GM23338 (cell line): ENCODE measurements around the gene TCERG1L. TPM values are rescaled to one million over a fixed set of nuclear protein-coding genes. Genes with fewer than 3 reads are reported as not detected.

Experiments used
- ATAC-seq: fragments of 200-7000 bp; cut with Tn5 transposase; 3 replicates; pipeline ENCODE4 v1.9.1; 2020
- DNase-seq: peaks from one replicate; pipeline ENCODE4 v3.0.0-alpha.2; 2015; ENCODE audit warnings: low spot score
- H2AFZ ChIP-seq: fragments of 200-600 bp; sonication (generic); 2 replicates; pipeline ENCODE4 v1.8.0; 2016; ENCODE audit warnings: antibody characterized with exemption, mild to moderate bottlenecking, moderate library complexity
- H3F3A ChIP-seq: fragments of 200-600 bp; sonication (generic); replicated peaks from 2 replicates; pipeline ENCODE4 v1.8.0; 2017; ENCODE audit warnings: antibody characterized with exemption, mixed run types, low read depth
- H3K27ac ChIP-seq: fragments of 200-600 bp; sonication (generic); 2 replicates; pipeline ENCODE4 v1.6.1; 2016; ENCODE audit warnings: low read depth
- H3K27me3 ChIP-seq: fragments of 200-600 bp; sonication (generic); 2 replicates; pipeline ENCODE4 v1.8.0; 2016; ENCODE audit warnings: mild to moderate bottlenecking, mixed run types, moderate library complexity; ENCODE audit not compliant: insufficient read depth
- H3K36me3 ChIP-seq: fragments of 200-600 bp; sonication (generic); 2 replicates; pipeline ENCODE4 v1.8.0; 2016; ENCODE audit warnings: mild to moderate bottlenecking; ENCODE audit not compliant: insufficient read depth
- H3K4me1 ChIP-seq: fragments of 200-600 bp; sonication (generic); 2 replicates; pipeline ENCODE4 v1.8.0; 2016; ENCODE audit warnings: mild to moderate bottlenecking, moderate library complexity; ENCODE audit not compliant: insufficient read depth
- H3K4me2 ChIP-seq: fragments of 200-600 bp; sonication (generic); 2 replicates; pipeline ENCODE4 v1.7.1; 2017; ENCODE audit warnings: mixed run types
- H3K4me3 ChIP-seq: fragments of 200-600 bp; sonication (generic); 2 replicates; pipeline ENCODE4 v1.6.1; 2016; ENCODE audit warnings: mixed run types
- H3K79me2 ChIP-seq: fragments of 200-600 bp; sonication (generic); replicated peaks from 2 replicates; pipeline ENCODE4 v1.8.0; 2017; ENCODE audit warnings: mild to moderate bottlenecking; ENCODE audit not compliant: insufficient read depth
- H3K9me2 ChIP-seq: fragments of 200-600 bp; sonication (generic); 2 replicates; pipeline ENCODE4 v1.8.0; 2017; ENCODE audit not compliant: insufficient read depth
- H4K20me1 ChIP-seq: fragments of 200-600 bp; sonication (generic); replicated peaks from 2 replicates; pipeline ENCODE4 v1.8.0; 2017; ENCODE audit warnings: mild to moderate bottlenecking; ENCODE audit not compliant: insufficient read depth
- H3K27ac Mint-ChIP-seq: 2 replicates; pipeline ENCODE4 v1.8.0; 2020; ENCODE audit warnings: inconsistent platforms, mild to moderate bottlenecking, moderate library complexity, mixed read lengths
- H3K27me3 Mint-ChIP-seq: 3 replicates; pipeline ENCODE4 v1.8.0; 2022; ENCODE audit warnings: low read depth, mild to moderate bottlenecking, moderate library complexity, mixed read lengths, inconsistent platforms; ENCODE audit not compliant: insufficient read depth, poor library complexity
- H3K36me3 Mint-ChIP-seq: 3 replicates; pipeline ENCODE4 v1.8.0; 2021; ENCODE audit warnings: low read depth, mild to moderate bottlenecking, inconsistent platforms, moderate library complexity, mixed read lengths
- H3K4me1 Mint-ChIP-seq: 3 replicates; pipeline ENCODE4 v1.8.0; 2020; ENCODE audit warnings: mild to moderate bottlenecking, inconsistent platforms, mixed read lengths
- H3K4me3 Mint-ChIP-seq: 3 replicates; pipeline ENCODE4 v1.8.0; 2021; ENCODE audit warnings: moderate library complexity, mild to moderate bottlenecking, inconsistent platforms, mixed read lengths
- H3K9me3 Mint-ChIP-seq: 3 replicates; pipeline ENCODE4 v1.8.0; 2020; ENCODE audit warnings: moderate library complexity, mild to moderate bottlenecking, inconsistent platforms, mixed read lengths
- CREB1 ChIP-seq: fragments of 250-450 bp; sonication (Bioruptor Pico); IDR thresholded peaks from 2 replicates; pipeline ENCODE4 v1.5.0; 2020; ENCODE audit warnings: low read depth, mild to moderate bottlenecking, moderate library complexity
- CTCF ChIP-seq, 2 experiments: fragments of 200-600 bp in 1 of 2; sonication (generic) in 1 of 2; conservative IDR thresholded peaks; 2 replicates each; pipeline versions ENCODE4 v1.5.1 to v1.6.1; 2016 to 2017; ENCODE audit warnings: antibody characterized with exemption in 2 of 2, low read depth in 2 of 2, mild to moderate bottlenecking in 2 of 2, moderate library complexity in 1 of 2
- ETS1 ChIP-seq: IDR thresholded peaks from 2 replicates; pipeline ENCODE4 v1.6.1; 2016; ENCODE audit warnings: antibody characterized with exemption
- EZH2 ChIP-seq: fragments of 200-600 bp; sonication (generic); IDR thresholded peaks from one replicate; pipeline ENCODE4 v1.8.0; 2017; ENCODE audit warnings: antibody characterized with exemption, mild to moderate bottlenecking, low read depth; ENCODE audit not compliant: unreplicated experiment
- JUNB ChIP-seq: IDR thresholded peaks from one replicate; pipeline ENCODE4 v1.6.1; 2016; ENCODE audit warnings: antibody characterized with exemption; ENCODE audit not compliant: unreplicated experiment
- POLR2AphosphoS5 ChIP-seq: IDR thresholded peaks from 2 replicates; pipeline ENCODE4 v1.6.1; 2016; ENCODE audit warnings: antibody characterized with exemption, low read depth
- REST ChIP-seq: IDR thresholded peaks from one replicate; pipeline ENCODE4 v1.6.1; 2018; ENCODE audit warnings: antibody characterized with exemption; ENCODE audit not compliant: unreplicated experiment
- STAT1 ChIP-seq: IDR thresholded peaks from one replicate; pipeline ENCODE4 v1.6.1; 2016; ENCODE audit warnings: antibody characterized with exemption; ENCODE audit not compliant: unreplicated experiment
- ZNF114 ChIP-seq: fragments of 250-450 bp; sonication (Bioruptor Pico); IDR thresholded peaks from 2 replicates; pipeline ENCODE4 v1.5.0; 2020; ENCODE audit warnings: mild to moderate bottlenecking, moderate library complexity
- ZNF462 ChIP-seq: fragments of 250-450 bp; sonication (Bioruptor Pico); IDR thresholded peaks from 2 replicates; pipeline ENCODE4 v1.5.0; 2020; ENCODE audit warnings: mild to moderate bottlenecking, moderate library complexity
- polyA plus RNA-seq: library from polyadenylated mRNA; unstranded; fragments of >200 nt; fragmentation: Nextera tagmentation; extraction: Ambion mirVana; gene quantifications from 2 replicates; pipeline ENCODE4 v1.2.1, GENCODE V29; 2016
- total RNA-seq: library from RNA; depleted of rRNA; stranded (reverse); fragments of >200 nt; shearing (Covaris generic); gene quantifications from 2 replicates; pipeline ENCODE4 v1.2.3, GENCODE V29; 2014

TCERG1L gene
- total and polyA plus RNA-seq, 2 experiments from 2014 or later = 3.9 to 5.5 TPM

GRCh38 chr10:131259535-131259934 lies 52.0 kb downstream of the TCERG1L start (continued):
- TF ChIP-seq ZNF462 (no peak), JUNB (no peak), POLR2AphosphoS5 (no peak), CREB1 (CRISPR knock-in tag) (no peak), ZNF114 (CRISPR knock-in tag) (no peak), CTCF (conservative IDR thresholded peaks at IDR 0.05; ENCODE audit: low read depth in 2 of 2) (no peak), EZH2 (no peak)

GRCh38 chr10:131258256-131258655 lies 53.3 kb downstream of the TCERG1L start:
- Histone ChIP-seq H3K79me2 (no peaks in the 10 kb centered on the region), H3K27me3 (no peaks in the 10 kb centered on the region), H3K36me3 (no peaks in the 10 kb centered on the region), H3K4me2 (no peak overlapping the region), H3K4me1 (no peaks in the 10 kb centered on the region), H3K4me3 (no peak overlapping the region), H3K27ac (no peak overlapping the region), H3F3A (no peaks in the 10 kb centered on the region), H4K20me1 (no peaks in the 10 kb centered on the region), H3K9me2 (no peaks in the 10 kb centered on the region), H2AFZ (no peak overlapping the region)
- no peak overlapping the region for H3K27ac Mint-ChIP-seq
- no peak overlapping the region for H3K4me3 Mint-ChIP-seq
- H3K9me3 Mint-ChIP-seq = peaks cover 92% of the 10 kb centered on the region
- DNase-seq (no peak), ATAC-seq (no peak)
- H3K4me1 Mint-ChIP-seq = no peaks in the 10 kb centered on the region
- H3K36me3 Mint-ChIP-seq = peaks cover 25% of the 10 kb centered on the region
- H3K27me3 Mint-ChIP-seq = peaks cover 5% of the 10 kb centered on the region
- TF ChIP-seq ETS1 (no peak), JUNB (no peak), STAT1 (no peak), CTCF (conservative IDR thresholded peaks at IDR 0.05; ENCODE audit: low read depth in 2 of 2) (no peak), EZH2 (no peak), REST (no peak)
